GM19023 (cell line): ENCODE results near the gene NOS2.
"Not testable (repeated sequence)": the region's sequence is repeated elsewhere in the genome, so short reads cannot be mapped to it uniquely, and the experiment has no call there.

ENCODE experiments used
- ATAC-seq: cut with Tn5 transposase; IDR thresholded peaks from one replicate; pipeline ENCODE4 v1.9.1; 2021; ENCODE audit warnings: mild to moderate bottlenecking, moderate library complexity; ENCODE audit not compliant: unreplicated experiment

NOS2 gene

DNA sequence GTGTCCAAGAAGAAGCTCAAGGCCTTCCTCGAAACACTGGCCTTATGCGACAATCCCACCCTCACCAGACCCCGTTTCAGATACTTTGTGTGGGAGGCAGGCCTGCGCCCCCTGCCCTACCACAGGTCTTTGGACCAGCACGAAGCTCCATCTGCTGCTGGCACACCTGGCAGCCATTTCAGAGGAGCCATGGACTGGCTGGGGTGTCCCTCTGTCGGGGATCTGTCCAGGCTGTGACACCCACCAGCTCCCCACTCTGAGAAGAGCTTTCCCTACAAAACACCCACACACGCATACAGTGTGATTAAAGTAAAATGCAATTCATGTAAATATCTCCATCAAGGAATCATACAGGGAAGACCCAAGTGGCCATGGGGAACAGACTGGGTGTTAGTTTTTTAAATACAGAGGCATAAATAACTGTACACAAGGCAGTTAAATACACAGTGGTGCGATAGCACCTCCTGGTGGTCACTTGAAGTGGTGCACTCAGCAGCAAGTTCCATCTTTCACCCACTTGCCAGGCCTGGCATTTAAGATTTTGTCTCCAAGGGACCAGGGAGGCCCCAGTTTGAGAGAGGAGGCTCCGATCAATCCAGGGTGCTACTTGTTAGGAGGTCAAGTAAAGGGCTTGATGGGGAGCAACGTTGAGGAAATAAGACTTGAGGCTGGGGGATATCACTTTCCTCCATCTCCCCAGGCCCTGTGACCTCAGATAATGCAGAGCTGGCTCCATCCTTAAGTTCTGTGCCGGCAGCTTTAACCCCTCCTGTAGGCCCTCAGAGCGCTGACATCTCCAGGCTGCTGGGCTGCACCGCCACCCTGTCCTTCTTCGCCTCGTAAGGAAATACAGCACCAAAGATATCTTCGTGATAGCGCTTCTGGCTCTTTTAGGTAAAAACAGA, 43.6 kb downstream of the NOS2 start:
- ATAC-seq, result no peak

DNA sequence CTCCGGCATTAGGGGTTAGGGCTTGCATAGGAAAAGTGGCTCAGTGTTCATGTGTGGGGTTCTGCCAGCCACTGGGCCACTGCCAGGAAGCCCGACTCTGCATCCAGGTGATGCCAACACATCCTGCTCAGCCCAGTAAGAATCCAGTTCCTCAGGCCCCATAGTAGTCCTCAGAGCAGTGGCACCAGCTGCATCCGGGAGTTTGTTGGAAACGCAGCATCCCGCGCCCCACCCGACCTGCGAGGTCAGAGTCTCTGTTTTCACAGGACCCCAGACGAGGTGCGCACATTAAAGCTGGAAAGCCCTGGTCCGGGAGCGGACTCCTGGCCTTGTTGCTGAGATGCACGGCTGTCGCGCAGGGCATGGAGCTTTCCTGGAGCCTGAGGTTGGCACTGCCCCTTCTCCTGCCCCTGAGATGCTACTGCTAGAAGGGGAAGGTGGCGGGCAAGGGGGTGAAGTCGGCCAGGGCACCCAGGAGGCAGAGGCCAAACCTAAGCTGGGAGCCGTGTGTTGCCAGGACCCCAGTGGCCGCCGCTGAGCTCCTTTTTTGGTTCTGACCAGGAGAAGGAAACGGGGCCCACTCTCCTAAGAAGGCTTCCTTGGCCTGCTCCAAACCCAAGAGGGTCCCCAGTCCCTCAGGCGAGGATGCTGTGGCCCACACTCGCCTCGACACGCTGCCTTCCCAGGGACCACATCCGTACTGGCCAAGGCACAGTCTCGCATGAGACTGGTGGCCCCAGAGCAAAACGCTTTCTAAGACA, 44.4 kb downstream of the NOS2 start:
- no peak for ATAC-seq

DNA sequence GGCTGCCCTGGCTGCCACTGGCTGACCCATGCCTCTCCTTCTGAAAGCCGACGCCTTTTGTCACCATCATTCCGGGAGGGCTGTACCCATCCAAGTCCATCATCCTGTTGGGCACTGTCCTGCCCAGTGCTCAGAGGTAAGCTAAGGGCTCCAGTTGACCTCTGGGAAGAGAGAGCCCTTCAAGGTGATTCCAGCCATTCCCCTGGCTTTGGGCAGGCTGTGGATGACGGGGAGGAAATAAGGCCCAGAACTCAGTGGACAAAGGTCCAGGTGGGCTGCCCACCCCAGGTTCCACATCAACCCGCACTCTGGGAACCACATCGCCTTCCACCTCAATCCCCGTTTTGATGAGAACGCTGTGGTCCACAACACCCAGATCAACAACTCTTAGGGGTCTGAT, 45.8 kb downstream of the NOS2 start:
- no peak for ATAC-seq

DNA sequence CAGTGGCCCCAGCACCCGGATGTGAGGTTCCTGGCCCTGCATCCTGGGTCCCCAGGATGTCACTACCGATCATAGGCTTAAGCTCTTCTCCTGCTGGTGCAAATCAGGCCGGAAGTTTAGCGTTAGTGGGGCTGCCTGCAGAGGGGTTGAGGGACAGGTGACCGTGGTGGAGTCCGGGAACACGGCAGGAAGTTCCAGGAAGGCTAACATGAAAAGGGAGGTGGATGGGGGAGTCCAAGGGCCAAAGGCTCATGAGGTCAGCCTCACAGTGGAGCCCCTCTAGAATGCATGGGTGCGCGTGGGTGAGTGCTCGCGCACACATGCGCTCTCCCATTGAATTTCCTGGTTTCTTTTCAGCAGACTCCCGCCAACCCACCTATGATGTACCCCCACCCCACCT, 46.6 kb downstream of the NOS2 start:
- ATAC-seq, result not testable (repeated sequence)

DNA sequence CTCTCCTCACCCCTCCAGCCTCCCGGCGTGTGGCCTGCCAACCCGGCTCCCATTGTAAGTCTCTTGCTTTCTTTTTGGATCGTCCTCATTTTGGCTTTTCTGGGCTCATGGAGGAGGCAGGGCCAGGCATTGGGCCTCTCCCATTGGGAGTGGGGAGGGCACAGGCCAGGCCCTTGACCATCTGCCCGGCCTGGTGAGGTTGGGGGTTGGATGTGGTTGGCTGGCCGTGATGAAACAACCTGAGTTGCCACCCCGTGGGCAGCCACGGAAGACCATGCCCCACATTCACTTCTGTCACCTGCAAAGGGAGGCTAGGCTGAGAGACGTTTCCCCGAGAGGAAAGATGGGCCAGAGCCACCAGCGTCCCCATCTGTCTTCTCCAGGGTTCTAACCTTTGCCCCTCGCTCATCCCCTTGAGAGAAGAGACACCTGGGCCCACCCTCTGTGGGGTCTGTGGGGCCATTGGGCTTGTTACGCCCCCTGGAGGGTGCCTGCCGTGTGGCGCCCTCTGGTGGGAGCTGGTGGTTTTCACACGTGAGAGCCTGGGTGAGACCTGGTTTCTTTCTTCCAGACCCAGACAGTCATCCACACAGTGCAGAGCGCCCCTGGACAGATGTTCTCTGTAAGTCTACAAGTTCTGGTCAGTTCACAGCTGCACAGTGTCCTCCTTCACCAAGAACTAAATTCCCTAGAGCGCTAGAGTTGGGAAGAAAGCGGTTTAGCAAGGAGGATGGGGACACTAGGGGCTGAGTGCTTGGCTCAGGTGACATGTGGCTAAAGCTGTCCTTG, 47.3 kb downstream of the NOS2 start:
- not testable (repeated sequence) for ATAC-seq

DNA sequence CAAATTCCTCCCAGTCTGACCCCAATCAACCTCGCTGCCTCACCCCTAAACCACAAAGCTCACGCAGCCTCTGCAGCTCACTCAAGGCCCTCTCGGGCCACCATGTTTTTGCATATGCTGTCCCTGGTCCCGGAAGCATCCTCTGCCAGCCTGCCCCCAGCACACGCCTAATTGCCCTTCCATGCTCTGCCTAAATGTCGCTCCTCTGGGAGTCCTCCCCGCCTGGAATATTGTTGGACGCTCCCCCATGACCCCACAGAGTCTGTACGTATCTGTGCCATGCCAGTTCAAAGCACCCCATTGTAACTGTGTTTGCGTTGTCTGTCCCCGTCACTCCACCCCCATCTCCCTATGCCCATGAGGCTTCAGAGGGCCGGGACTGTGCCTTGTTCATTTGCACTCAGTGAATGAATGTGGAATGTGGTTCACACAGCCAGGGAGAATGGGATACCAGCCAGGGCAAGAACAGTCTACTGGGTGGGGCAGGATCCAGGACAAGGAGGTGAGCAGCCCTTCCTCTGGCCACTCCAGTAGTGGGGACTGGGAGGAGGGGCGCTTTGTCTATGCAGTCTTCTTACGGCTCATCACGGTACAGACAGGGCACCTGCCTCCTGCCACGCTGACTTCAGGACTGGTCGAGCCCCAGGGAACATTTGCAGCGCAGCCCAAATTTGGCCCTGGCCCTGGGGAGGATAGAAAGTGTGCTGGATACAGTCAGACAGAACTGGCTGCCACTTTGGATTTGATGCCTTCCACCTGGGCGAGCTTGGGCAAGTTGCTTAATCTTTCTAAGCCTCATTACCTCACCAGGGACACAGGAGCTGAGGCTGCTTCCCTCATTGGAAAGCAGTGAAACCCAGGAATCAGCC, 48.5 kb downstream of the NOS2 start:
- no peak for ATAC-seq

DNA sequence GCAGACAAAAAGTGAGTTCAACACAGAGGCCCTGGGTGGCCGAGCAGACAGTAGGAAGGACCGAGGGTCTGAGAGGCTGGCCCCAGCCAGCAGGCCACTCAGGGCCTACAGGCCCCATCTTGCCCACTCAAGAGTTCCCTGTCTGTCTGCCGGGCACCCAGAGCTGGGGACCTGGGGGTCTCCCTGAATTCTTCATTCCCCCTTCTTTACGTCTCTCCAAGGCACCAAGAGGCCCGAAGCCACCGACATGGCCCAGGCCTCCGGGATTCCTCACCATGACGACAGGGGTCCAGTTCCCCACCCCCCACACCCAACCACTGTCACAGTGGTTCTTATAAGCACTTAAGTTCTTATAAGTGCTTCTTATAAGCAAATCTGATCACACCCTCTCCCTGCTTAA, 49.2 kb downstream of the NOS2 start:
- no peak for ATAC-seq

DNA sequence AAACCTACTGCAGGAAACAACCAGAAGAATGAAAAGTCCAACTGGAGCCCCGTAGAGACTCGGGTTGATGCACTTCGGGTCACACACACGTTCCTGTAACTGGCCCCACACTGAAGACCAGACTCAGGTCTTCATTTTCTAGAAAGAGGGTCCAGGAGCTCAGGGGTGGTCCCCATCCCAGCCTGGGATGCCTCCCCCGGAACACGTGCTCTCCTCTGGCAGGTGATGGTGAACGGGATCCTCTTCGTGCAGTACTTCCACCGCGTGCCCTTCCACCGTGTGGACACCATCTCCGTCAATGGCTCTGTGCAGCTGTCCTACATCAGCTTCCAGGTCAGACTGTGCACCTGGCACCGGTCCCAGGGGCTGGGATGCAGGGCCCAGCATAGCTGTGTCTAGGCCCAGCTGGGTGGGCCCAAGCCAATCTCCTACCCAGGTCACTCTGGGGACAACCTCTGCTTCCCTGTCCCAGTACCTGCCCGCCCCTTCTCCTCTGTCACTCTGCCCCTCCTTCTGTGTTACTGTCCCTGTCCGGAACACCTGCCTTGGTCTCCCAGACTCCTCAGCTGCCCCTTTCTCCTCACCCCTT, 50.7 kb downstream of the NOS2 start:
- ATAC-seq, result not testable (repeated sequence)

DNA sequence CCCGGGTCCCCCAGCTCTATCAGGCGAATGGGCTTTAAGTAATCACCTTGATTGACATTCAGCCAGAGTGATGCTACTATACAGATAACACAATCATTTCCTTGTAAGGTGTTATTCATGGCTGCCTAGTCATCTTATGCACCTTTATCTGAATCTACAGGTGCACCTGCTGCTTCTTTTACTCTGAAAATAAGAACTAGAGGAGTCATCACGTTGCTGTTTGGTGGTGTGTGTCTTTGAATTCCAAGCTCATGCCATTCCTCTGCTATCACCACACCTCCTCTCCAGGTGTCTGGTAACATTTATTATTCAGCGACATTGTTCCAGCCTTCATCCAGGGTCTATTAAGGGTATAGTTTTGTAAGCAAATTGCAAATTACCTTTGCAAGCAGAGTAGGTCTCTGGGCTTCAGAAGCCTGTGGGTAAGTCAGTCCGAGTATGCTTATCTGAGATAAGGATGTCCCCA, 51.9 kb downstream of the NOS2 start:
- no peak for ATAC-seq

DNA sequence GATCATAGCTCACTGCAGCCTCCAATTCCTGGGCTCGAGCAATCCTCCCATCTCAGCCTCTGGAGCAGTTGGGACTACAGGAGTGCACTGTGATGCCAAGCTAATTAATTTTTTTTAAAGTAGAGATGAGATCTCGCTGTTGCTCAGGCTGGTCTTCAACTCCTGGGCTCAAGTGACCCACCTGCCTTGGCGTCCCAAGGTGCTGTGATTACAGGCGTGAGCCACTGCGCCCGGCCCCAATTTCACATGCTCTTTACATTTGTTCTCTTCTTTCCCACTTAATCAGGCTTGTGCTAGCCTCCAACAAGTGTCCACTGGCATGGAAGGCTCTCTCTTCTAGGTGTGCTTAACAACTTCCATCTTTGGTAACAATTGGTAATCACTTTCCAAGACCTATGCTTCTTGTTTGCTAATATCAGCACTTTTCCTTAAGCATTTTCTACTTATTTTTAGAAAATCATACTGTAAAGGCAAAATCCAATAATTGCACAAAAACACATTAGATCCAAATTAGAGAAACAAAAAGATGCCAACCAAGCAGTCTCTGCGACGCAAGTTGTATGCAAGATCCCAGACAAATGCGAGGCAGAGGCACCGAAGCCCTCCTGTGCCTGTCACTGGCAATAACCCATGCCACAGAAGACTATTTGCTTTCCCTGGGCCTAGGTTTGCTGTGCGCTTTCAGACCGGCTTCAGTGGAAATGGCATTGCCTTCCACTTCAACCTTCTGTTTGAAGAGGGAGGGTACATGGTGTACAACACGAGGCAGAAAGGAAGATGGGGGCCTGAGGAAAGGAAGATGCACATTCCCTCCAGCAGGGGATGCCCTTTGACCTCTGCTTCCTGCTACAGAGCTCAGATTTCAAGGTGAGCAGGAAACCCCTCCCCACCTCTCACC, 52.6 kb downstream of the NOS2 start:
- ATAC-seq, result no peak

DNA sequence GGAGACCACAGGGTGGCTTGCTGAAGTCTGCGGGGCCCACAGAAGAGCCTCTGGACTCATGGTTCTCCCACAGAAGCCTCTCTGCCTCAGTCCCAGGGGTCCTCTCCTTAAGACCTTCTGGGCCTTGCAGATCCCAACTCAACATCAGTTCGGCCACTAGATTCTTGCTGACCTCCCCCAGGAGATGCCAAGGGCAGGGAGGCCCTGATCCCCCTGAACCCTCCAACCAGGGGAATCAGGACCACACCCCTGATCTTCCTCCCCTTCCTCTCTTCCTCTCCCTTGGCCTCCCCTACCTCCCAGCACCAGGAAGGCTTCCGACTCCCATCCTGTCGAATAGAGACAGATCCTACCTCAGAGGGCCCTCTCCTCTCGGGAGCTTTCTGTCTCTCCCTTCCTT, 53.4 kb downstream of the NOS2 start:
- no peak for ATAC-seq

DNA sequence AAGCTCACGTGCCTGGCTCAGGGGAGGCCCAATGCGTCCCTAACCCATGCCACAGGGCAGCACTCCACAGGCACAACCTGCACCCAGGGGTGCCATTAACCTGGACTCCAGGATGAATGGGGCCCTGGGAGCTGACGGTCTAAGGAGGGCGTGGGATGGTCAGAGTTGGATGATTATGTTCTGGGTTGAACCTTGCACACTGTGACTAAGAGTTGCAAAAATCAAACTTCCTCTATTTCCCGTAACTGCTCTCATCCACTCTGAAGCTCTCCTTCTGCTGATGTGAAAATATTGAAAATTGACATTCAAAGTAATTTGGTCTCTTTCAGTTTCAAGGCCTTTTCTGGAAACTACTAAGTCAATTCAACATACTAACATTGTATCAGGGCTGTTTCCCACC, 54.0 kb downstream of the NOS2 start:
- ATAC-seq, result not testable (repeated sequence)

DNA sequence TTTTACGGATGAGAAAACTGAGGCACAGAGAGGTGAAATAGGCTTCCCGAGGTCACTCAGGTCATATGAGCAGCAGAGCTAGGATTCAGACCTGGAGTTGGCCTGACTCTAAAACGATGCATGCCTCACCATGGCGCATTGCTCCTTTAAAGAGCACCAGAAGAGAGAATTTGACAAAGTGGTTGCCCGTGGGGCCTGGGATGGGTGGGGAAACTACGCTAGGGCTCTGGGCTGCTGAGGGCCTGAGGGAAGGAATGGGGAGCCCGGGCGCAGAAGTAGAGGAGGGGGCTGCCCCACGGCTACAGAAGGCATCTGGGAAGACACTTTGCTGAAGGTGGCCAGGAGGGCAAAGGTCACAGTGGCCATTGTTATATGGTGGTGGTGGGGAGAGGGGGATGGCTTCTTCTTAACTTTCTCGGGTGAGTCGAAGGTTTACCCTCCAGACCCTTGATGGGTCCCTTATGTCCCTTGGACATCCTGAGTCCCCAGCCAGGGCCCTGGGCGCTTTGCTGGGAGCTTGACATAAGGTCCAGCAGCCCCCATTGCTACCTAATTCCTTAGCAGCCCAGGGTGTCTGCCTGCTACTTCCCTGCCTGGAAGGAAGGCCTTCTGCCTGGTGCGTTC, 55.0 kb downstream of the NOS2 start:
- ATAC-seq, result not testable (repeated sequence)

DNA sequence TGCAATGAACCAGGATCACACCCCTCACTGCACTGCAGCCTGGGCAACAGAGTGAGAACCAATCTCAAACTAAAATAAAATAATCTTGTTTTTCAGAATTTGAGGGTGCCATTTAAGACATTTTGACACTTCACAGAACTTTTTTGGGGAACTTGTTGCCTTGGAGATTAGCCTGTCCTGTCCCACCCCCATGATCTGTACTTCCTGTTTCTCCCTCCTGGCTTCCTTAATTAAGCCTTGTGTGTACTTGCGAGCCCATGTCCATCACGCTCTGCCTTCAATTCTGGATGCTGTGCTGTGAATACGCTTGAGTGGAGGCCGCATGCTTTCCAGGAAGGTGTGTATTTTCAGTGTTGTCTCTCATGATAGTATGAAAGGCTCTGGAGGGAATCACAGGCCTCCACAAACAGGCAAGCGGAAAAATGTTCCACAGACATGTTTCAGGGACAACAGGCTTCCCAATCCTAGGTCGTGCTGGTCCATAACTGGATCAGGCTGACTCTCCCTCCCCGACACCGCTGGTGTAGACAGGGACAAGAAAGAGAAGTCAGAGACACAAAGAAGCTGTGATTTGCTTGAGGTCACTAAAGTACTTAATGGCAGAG, 56.9 kb downstream of the NOS2 start:
- ATAC-seq, result no peak

DNA sequence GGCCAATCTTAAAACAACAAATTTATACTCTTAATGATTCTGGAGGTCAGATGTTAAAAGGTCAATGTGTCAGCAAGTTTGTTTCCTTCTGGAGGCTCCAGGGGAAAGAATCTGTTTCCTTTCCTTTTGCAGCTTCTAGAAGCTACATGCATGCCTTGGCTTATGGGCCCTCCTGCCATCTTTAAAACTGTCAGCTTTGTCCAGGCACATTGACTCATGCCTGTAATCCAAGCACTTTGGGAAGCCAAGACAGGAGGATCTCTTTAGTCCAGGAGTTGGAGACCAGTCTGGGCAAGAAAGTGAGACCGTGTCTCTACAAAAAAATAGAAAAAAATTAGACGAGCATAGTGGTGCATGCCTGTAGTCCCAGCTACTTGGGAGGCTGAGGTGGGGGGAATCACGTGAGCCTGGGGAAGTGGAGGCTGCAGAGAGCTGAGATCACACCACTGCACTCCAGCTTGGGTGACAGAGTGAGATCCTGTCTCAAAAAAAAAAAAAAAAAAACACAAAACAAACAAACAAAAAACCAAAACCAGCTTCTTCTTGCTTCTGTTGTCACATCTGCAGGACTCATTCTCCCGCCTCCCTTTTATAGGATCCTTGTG, 58.3 kb downstream of the NOS2 start:
- no peak for ATAC-seq

DNA sequence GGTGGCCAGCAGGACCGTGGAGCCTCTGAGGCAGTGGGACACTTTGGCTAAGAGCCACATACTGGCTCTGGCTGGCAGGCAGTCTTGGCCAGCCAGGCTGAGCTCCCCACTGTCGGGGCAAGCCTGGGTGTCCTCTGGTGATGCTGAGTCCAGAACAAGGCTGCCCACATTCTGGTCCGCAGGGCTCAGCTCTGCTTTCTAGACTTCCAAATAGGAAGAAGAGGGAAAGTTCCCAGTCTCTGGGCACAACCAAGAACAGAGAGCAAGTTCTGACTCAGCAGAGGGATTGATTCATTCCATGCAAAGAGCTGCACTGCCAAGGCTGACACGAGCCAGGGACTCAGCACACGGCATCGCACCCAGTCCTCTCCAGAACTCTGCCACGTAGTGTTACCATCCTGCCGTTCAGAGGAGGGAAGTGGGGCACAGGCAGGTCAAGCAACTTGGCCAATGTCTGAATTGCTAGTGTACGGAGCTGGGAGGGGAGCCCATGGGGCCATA, 58.9 kb downstream of the NOS2 start:
- ATAC-seq, result no peak

DNA sequence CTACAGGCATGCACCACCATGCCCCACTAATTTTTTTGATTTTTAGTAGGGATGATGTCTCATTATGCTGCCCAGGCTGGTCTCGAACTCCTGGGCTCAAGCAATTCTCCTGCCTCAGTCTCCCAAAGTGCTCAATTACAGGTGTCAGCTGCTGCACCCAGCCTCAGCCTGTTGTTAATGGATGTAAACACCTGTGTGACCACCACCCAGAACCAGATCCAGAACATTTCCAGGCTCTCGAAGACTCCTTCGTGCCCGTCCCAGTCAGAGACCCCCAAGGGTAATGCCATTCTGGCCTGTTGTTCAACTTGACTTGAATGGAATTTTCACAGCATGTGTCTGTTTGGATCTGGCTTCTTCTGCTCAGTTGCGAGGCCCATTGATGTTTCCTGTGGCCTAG, 59.8 kb downstream of the NOS2 start:
- not testable (repeated sequence) for ATAC-seq
